ENCODE results near the gene ABHD5. TPM values are rescaled to one million over a fixed set of nuclear protein-coding genes. Genes with fewer than 3 reads are reported as not detected.

Gene ABHD5
- total and polyA plus RNA-seq, 8 donors = 3.2 to 38.0 (median 24.5) TPM

GRCh38 chr3:43748179-43748578 lies 57.4 kb downstream of the ABHD5 start:
- no peaks in the 10 kb centered on the region for H3K4me1 ChIP-seq
- no peaks in the 10 kb centered on the region for H3K27me3 ChIP-seq
- peaks cover 0 to 14% (median 7%) of the 10 kb centered on the region in 4 donors for H3K9me3 ChIP-seq
- TF ChIP-seq EP300 (IDR thresholded peaks at IDR 0.05) = no peak
- TF ChIP-seq POLR2AphosphoS5 (IDR thresholded peaks at IDR 0.05) = no peak
- TF ChIP-seq CTCF (IDR thresholded peaks at IDR 0.05) = no peak
- TF ChIP-seq POLR2A (IDR thresholded peaks at IDR 0.05) = no peak
- 40 to 53% (median 45%) methylated on average over 5 of the region's 5 CpGs for whole genome bisulfite sequencing, 5 donors
- no peak overlapping the region for H3K4me3 ChIP-seq
- DNase-seq = no peak
- no peak overlapping the region for H3K27ac ChIP-seq
- intact Hi-C loops (cut with DNase I; ENCODE audit: low total_unique reads) = no loop called here
- no peaks in the 10 kb centered on the region for H3K36me3 ChIP-seq

DNA sequence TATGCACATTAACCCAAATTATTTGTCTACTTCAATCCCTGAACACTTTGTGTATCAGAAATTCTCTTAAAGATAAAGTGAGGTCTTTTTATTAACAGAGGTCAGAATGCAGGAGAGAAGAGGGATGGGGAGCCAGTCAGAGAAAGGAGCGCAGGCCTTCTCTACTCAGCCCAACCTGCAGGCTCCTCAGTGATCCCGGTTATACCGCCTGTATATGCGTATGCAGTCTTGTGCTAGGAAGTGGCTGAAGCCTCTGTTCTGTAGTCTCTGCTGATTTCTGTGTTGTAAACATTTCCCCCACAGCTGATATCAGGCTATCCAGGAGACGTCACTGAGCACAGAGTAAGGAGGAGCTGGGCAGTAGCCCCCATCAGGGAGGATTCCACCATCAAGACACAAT lies 57.9 kb downstream of the ABHD5 start:
- no peaks in the 10 kb centered on the region for H3K36me3 ChIP-seq
- 75 to 83% (median 82%) methylated on average over 5 of the region's 5 CpGs for WGBS, 5 donors
- no peak overlapping the region for H3K4me3 ChIP-seq
- H3K27me3 ChIP-seq = no peaks in the 10 kb centered on the region
- intact Hi-C loops (cut with DNase I; ENCODE audit: low total_unique reads) = no loop called here
- peaks cover 0 to 14% (median 7%) of the 10 kb centered on the region in 4 donors for H3K9me3 ChIP-seq
- no peak for TF ChIP-seq POLR2AphosphoS5 (IDR thresholded peaks at IDR 0.05)
- no peak for TF ChIP-seq EP300 (IDR thresholded peaks at IDR 0.05)
- TF ChIP-seq CTCF (IDR thresholded peaks at IDR 0.05) = no peak
- TF ChIP-seq POLR2A (IDR thresholded peaks at IDR 0.05) = no peak
- H3K27ac ChIP-seq = no peak overlapping the region
- H3K4me1 ChIP-seq = no peaks in the 10 kb centered on the region
- no peak for DNase-seq

DNA sequence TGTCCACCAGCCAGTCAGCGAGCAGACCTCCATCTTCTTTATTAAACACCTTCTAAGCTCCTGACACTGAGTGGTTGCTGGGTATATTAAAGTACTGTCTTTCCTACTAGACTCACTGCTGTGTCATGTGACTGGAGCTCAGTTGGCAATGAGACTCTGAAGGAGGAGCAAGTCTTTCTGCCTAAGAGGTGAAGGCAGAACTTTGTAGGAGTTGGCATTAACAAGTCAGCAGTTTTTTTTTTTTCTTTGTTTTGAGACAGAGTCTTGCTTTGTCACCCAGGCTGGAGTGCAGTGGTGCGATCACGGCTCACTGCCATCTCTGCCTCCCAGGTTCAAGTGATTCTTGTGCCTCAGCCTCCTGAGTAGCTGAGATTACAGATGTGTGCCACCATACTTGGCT lies 62.2 kb downstream of the ABHD5 start:
- 86 to 98% (median 91%) methylated on average over 3 of the region's 3 CpGs for WGBS, 5 donors

DNA sequence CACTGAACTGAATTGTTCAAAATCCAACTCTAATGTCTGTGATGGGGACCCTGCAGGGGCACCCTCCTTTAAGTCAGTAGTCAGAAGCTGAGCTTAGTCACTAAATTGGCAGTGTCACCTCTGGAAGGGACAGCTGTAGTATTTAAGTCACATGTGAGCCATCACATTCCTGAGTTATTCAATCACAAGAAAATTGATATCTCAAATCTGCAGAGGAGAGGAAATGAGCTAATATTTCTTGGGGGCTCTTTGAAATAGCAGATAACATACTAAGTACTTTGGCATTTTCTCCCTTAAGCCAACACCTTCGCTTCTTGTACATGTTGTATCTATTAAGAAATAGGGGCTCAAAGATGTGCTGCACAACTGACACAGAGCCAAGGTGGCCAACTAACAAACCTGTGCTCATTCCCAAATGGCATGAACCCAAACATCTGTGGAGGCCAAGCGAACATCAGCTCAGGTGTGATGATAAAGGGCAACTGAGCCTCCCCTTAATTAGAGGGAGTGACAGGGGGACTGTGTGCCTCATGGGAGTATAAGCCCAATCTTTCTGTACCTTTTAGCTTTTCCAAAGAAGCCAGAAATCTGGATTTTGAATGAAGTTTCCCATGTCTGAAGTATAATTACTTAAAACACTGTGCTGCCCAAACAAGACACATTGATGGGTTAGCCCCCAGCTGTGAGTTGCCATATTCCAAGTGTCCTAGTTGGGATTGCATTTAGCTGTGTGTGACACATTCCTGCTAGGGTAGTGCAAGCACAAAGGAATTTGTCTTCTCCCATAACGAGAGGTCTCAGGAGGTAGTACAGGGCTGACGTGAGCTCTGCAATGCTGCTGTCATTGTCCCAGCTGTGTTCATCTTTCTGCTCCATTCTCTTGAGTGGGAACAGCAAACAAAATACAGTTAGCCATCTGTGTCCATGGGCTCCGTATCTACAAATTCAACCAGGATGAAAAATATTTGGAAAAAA lies 63.3 kb downstream of the ABHD5 start:
- Histone ChIP-seq H3K36me3 (no peaks in the 10 kb centered on the region), H3K9me3 (no peaks in the 10 kb centered on the region), H3K27ac (no peak overlapping the region), H3K27me3 (no peaks in the 10 kb centered on the region), H3K4me3 (no peak overlapping the region), H3K4me1 (peaks cover 0 to 3% (median 0%) of the 10 kb centered on the region in 4 donors)
- 50 to 70% (median 63%) methylated on average over 5 of the region's 5 CpGs for WGBS, 5 donors
- intact Hi-C loops (cut with DNase I; ENCODE audit: low total_unique reads) = no loop called here
- no peak for DNase-seq
- TF ChIP-seq POLR2AphosphoS5 (IDR thresholded peaks at IDR 0.05) (no peak), POLR2A (IDR thresholded peaks at IDR 0.05) (no peak), CTCF (IDR thresholded peaks at IDR 0.05) (no peak), EP300 (IDR thresholded peaks at IDR 0.05) (no peak)

More for the DNA sequence above, 62.2 kb downstream of the ABHD5 start:
- H3K36me3 ChIP-seq = no peaks in the 10 kb centered on the region
- H3K27me3 ChIP-seq = no peaks in the 10 kb centered on the region
- DNase-seq = no peak
- H3K4me3 ChIP-seq = no peak overlapping the region
- H3K4me1 ChIP-seq = no peaks in the 10 kb centered on the region
- H3K9me3 ChIP-seq = no peaks in the 10 kb centered on the region
- intact Hi-C loops (cut with DNase I; ENCODE audit: low total_unique reads) = no loop called here
- TF ChIP-seq POLR2AphosphoS5 (IDR thresholded peaks at IDR 0.05) (no peak), EP300 (IDR thresholded peaks at IDR 0.05) (no peak), CTCF (IDR thresholded peaks at IDR 0.05) (no peak), POLR2A (IDR thresholded peaks at IDR 0.05) (no peak)
- H3K27ac ChIP-seq = no peak overlapping the region

Measured in stomach (tissue), 9 donors.